Effector memory CD4-positive, alpha-beta T cell (primary cell): ENCODE measurements around the gene PLS1.
"Not testable (repeated sequence)": the region's sequence is repeated elsewhere in the genome, so short reads cannot be mapped to it uniquely, and the experiment has no call there.

Experiments used
- DNase-seq, 3 donors: peaks; one replicate each; pipeline ENCODE4 v3.0.0-alpha.2; 2020
- H3K27ac ChIP-seq: 2 replicates; pipeline ENCODE4 v1.7.0; 2013; ENCODE audit warnings: mild to moderate bottlenecking, low read length, moderate library complexity; ENCODE audit not compliant: insufficient read depth, poor library complexity, severe bottlenecking
- H3K27me3 ChIP-seq: replicated peaks from 2 replicates; pipeline ENCODE4 v1.7.0; 2013; ENCODE audit warnings: mild to moderate bottlenecking, low read length; ENCODE audit not compliant: insufficient read depth, control insufficient read depth, poor library complexity, severe bottlenecking
- H3K36me3 ChIP-seq: 2 replicates; pipeline ENCODE4 v1.7.0; 2013; ENCODE audit warnings: mild to moderate bottlenecking, low read length, moderate library complexity; ENCODE audit not compliant: control insufficient read depth, insufficient read depth
- H3K4me1 ChIP-seq: 2 replicates; pipeline ENCODE4 v1.7.0; 2013; ENCODE audit warnings: low read length, mild to moderate bottlenecking; ENCODE audit not compliant: control insufficient read depth, insufficient read depth, poor library complexity, severe bottlenecking
- H3K4me3 ChIP-seq: 2 replicates; pipeline ENCODE4 v1.7.0; 2013; ENCODE audit warnings: low read length, low read depth, mild to moderate bottlenecking; ENCODE audit not compliant: insufficient read depth, poor library complexity, severe bottlenecking
- H3K9me3 ChIP-seq: 2 replicates; pipeline ENCODE4 v1.7.0; 2013; ENCODE audit warnings: mild to moderate bottlenecking, low read length, moderate library complexity; ENCODE audit not compliant: control insufficient read depth

PLS1 gene

DNA sequence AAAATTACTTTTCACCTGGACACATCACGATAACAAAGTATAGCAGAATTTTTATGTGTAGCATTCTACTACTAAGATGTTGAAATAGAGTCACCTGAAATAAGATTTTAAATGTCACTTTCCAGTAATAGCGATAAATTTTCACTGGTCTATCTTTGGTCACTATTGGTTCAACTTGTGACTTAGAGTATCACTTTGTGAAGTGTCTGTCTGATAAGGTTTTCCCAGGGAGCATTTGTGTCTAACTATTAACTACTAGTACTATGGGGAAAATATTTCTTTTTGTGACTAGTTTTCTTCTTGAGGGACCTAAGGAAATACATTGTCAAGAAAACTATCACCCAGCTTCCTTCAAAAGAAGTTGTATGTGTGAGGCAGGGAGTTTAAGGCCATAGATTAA lies 138.6 kb downstream of the PLS1 start:
- no peak overlapping the region for H3K27ac ChIP-seq
- no peaks in the 10 kb centered on the region for H3K4me1 ChIP-seq
- DNase-seq, result no peak
- no peaks in the 10 kb centered on the region for H3K36me3 ChIP-seq
- no peaks in the 10 kb centered on the region for H3K9me3 ChIP-seq
- no peak overlapping the region for H3K4me3 ChIP-seq
- H3K27me3 ChIP-seq, result no peaks in the 10 kb centered on the region

DNA sequence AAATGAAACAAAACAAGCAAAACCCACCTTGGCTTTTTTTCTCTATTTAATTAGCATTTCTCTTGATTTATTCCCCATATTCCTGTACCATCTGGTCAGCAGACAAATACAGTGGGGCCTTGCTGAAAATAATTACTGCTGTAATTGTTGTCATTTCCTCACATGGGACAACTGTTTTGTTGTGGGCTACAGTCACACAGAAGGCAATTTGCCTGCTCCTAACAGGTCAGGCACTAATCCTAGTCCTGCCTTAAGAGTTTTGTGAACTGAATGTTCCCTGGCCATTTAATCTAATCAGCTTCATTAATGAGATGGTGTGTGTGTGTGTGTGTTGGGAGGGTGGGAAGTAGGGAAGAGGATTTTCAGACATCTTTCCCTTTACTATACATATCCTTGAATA lies 139.3 kb downstream of the PLS1 start:
- Histone ChIP-seq H3K27ac (no peak overlapping the region), H3K9me3 (no peaks in the 10 kb centered on the region), H3K4me3 (no peak overlapping the region), H3K4me1 (no peaks in the 10 kb centered on the region), H3K27me3 (no peaks in the 10 kb centered on the region), H3K36me3 (no peaks in the 10 kb centered on the region)
- no peak for DNase-seq

- Histone ChIP-seq H3K27me3 (no peaks in the 10 kb centered on the region), H3K36me3 (no peaks in the 10 kb centered on the region), H3K4me3 (no peak overlapping the region), H3K9me3 (no peaks in the 10 kb centered on the region), H3K4me1 (no peaks in the 10 kb centered on the region), H3K27ac (no peak overlapping the region)
- DNase-seq, result no peak
Observed at GRCh38 chr3:142738396-142738795, 142.2 kb downstream of the PLS1 start.

GRCh38 chr3:142746646-142747045 lies 150.5 kb downstream of the PLS1 start:
- Histone ChIP-seq H3K9me3 (no peaks in the 10 kb centered on the region), H3K27me3 (no peaks in the 10 kb centered on the region), H3K36me3 (no peaks in the 10 kb centered on the region), H3K4me3 (no peak overlapping the region), H3K4me1 (no peaks in the 10 kb centered on the region), H3K27ac (no peak overlapping the region)
- no peak for DNase-seq

DNA sequence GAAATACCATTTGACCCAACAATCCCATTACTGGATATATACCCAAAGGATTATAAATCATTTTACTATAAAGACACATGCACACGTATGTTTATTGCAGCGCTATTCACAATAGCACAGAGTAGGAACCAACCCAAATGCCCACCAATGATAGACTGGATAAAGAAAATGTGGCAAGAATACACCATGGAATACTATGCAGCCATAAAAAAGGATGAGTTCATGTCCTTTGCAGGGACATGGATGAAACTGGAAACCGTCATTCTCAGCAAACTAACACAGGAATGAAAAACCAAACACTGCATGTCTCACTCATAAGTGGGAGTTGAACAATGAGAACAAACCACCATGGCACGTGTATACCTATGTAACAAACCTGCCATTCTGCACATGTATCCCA lies 154.3 kb downstream of the PLS1 start:
- H3K9me3 ChIP-seq, H3K36me3 ChIP-seq, H3K4me1 ChIP-seq, H3K27ac ChIP-seq, H3K27me3 ChIP-seq, DNase-seq, H3K4me3 ChIP-seq: not testable (repeated sequence)

GRCh38 chr3:142752605-142753004 lies 156.4 kb downstream of the PLS1 start:
- H3K27me3 ChIP-seq, H3K36me3 ChIP-seq, H3K9me3 ChIP-seq, H3K4me1 ChIP-seq, DNase-seq, H3K27ac ChIP-seq, H3K4me3 ChIP-seq: not testable (repeated sequence)

DNA sequence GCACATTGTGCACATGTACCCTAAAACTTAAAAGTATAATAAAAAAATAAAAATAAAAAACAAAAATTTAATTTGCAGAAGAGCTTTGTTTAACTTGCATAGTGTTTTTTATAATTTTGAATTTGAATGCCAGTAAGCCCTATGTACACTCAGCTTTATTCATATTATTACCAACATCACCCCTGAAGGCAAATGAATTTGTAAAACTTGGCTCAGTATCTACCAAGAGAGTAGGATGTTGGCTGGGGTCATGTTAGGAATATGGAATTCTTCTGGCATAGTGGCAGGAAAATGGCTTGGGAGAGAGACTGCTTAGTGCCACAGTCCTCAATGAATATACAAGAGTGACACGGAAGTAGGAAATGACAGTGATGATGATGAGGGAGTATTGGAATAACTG lies 158.3 kb downstream of the PLS1 start:
- no peak for DNase-seq
- Histone ChIP-seq H3K27me3 (no peaks in the 10 kb centered on the region), H3K9me3 (no peaks in the 10 kb centered on the region), H3K4me3 (no peak overlapping the region), H3K4me1 (no peaks in the 10 kb centered on the region), H3K36me3 (no peaks in the 10 kb centered on the region), H3K27ac (no peak overlapping the region)
